HG02884 (cell line): Measurements from ENCODE around the gene CSNK2B.

ENCODE experiments used
- ATAC-seq: cut with Tn5 transposase; IDR thresholded peaks from one replicate; pipeline ENCODE4 v1.9.1; 2021; ENCODE audit warnings: mild to moderate bottlenecking, moderate library complexity; ENCODE audit not compliant: unreplicated experiment

Gene CSNK2B

DNA sequence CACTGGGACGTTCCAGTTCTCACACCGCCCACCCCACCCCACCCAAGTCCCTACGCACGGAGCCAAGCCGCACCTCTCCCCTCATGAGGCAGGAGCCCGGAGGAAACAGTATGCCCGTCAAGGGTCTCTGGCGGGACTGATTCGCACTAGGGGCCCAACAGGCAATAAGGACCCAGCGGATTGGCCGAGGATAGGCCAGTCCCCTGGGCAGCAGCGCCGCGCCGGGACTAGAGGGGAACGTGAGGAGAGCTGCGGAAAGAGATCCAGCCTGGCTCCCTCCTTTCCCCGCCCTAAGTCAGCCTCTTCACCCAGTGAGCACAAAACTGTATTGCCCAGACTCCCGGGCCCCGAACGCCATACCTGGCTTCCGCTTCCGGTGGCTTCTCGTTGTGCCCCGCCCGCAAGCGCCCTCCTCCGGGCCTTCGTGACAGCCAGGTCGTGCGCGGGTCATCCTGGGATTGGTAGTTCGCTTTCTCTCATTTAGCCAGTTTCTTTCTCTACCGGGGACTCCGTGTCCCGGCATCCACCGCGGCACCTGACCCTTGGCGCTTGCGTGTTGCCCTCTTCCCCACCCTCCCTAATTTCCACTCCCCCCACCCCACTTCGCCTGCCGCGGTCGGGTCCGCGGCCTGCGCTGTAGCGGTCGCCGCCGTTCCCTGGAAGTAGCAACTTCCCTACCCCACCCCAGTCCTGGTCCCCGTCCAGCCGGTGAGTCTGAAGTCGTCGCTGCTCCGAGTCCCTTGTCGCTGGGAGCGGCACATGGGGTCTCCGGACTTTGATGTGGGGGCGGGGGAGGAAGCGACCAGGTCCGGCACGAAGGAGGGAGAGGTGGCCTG, at the start of gene CSNK2B:
Gene CSNK2B, plus strand, starts transcription at position 580 of the 836 bp plus-strand sequence. CDS start 752 bp downstream, outside the sequence.
- peak; percentile 72 for ATAC-seq

DNA sequence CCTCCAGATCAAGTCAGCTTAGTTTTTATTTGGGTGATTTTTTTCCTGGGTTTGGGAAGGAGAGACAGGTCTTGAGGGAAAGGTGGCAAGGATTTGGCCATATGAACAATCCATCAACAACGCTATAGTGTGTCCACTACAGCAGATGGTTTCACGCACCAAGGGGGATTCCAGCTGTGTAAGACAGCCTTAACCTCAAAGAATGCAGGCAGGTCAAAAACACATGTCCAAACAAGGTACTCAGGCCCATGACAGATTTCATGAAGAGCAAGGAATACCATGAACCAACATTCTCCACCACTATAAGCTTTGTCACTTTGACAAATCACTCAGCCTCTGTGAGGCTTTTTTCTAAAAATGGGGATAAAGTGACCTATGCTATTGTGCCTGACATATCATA, 48.9 kb upstream of the CSNK2B start:
- no peak for ATAC-seq

DNA sequence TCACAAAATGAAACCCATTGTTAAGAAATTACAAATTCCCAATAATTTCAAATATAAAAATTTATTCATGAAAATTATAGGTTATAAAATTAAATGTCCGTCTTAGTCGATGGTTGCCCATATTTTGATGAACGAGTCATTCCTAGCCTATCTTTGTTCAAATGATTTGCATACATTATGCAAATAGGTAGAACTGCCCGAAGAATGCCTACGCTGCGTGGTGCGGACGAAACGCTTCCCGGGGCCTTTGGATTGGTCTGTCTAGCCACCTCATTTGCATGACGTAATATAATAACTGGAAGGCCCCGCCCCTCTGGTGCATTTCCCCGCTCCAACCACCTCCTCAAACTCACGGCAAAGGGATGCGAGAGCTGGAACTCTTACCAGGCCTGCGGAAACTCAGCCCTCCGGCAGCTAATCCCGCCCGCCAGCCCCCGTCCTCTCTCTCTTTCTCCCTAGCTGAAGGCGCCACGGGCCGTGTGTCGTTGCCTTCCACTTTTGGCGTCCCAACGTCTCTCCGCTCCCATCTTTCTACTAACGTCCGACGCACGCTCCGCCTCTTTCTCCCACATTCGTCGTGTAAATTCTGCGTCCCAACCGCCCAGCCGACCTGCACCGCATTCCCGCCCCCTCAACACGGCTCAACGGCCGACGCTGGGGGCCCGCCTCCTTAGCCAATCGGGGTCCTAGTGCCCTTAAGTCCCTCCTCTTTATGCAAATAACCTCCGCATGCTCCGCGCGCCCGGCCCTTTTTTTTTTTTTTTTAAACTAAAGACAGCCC, 45.9 kb upstream of the CSNK2B start:
- peak; percentile 70 for ATAC-seq

DNA sequence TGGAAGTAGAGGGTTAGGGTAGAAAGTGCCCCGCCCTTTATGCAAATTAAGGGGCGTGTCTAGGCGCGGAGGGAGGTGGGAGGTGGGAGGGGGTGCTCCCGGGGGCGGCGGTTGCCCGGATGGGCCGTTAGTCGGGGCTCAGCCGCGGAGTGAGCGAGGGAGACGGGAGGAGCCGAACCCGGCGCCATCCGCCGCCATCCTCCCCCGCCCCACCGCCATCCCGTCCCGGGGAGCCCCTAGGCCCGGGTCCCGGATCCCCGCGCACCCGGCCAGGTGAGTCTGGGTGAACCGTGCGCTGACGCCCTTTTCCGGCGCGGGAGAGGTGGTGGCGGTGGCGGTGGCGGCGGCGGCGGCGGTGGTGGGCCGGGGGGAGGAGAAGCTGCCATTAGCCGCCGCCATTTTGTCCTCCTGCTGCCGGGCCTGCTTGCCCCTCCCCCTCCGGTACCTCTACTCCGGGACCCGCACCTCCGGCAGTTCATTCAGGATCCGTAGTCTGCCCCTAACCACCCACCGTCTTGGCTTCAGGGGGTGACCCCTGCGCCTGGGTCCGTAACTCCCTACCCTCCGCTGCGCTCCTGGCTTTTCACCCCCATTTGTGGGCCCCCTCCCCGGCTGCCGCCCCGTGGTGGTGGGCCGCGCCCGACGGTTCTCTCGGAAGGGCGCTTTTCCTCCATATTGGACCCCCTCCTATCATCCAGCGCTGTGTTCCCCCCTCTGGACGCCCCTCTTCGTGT, 45.1 kb upstream of the CSNK2B start, which contains the start of gene PRRC2A:
Gene PRRC2A, plus strand, starts transcription at position 130 of the 734 bp plus-strand sequence. CDS start 2,075 bp downstream, outside the sequence.
- ATAC-seq = peak; percentile 20

DNA sequence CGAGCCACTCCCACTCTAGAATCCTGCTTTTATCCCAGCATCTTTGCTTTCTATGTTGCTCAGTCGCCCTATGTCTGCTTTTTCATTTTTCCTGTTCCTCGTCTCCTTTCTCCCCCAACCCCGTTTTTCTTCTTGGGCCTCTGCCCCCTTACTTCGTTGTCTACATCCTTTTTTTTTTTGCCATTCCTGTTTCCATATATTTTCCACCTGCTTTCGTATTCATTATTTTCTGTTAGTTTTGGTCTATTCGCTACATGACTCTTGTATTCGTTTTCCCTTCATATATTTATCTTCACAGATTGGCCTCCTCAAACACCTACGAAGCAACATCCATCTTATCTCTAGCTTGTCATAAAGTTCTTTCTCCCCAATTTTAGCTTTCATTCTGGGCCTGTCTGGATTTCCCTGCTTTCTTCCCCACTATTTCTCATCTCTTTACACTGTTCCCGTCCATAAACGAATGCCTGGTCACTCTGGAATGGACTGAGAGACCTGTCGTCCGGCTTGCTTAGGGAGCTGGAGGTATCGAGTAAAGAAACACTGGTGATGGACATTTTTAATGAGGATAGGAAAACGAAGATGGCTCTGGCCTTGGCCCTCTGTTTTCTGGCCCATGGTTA, 44.5 kb upstream of the CSNK2B start:
- ATAC-seq = no peak

DNA sequence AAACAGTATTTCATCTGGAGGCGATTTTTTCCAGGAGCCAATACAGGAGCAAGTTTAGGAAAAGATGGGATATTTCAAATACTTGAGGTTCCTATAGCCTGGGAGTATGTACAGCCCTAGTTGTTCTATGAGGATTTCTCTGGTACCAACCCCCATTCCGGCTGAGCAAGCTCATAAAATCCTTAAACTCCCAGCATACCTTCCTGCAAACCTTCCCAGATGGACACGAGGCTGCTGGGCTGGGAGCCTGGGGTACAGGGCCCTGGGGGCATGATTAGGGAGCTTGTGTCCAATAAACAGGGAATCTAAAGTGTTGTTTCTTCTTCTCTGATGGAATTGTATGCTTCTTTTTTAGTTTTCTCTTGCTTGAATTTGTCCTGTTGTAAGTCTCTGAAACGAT, 43.9 kb upstream of the CSNK2B start:
- no peak for ATAC-seq

DNA sequence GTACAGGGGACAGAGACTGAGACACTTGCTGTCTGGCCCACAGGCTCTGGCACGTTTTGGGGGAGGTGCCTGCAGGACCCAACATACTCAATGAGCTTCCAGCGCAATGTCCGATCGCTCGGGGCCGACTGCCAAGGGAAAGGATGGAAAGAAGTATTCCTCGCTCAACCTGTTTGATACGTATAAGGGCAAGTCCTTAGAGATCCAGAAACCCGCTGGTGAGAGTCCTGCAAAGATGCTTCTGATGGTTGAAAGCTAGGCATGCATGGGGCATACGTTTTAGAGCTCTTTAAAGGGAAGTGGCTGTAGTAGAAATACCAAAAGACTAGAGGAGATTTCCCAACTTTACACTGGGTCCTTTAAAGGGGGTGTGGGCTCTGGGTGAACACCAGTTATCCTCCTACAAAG, 43.2 kb upstream of the CSNK2B start:
- no peak for ATAC-seq

DNA sequence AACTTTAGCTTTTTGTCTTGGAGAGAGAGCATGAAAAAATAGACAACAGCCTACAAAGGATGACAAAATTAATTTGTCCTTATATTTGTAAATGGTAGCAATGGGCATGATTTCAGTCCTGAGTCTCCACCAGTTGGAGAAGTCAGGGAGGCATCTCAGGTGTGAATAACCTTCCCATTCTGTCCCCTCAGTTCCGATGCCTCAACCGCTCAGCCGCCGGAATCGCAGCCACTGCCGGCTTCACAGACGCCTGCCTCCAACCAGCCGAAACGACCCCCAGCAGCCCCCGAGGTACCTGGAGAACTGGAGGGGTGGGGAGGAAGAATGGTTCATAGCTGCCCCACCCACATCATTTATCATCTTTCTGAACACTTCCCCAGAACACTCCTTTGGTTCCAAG, 41.8 kb upstream of the CSNK2B start:
- no peak for ATAC-seq

DNA sequence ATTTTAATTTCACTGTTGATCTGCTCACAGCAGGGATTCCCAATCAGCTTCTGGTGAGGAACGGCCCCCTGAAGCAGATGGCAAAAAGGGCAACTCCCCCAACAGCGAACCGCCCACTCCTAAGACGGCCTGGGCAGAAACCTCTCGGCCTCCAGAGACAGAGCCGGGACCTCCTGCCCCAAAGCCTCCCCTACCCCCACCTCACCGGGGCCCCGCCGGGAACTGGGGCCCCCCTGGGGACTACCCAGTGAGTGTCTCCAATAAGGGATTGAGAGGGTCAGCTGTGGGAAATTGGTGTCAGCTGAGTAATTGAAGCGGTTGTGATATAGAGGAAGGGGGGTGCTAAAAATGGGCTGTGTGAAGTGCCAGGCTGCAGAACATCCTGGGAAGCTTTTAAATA, 38.9 kb upstream of the CSNK2B start:
- no peak for ATAC-seq

DNA sequence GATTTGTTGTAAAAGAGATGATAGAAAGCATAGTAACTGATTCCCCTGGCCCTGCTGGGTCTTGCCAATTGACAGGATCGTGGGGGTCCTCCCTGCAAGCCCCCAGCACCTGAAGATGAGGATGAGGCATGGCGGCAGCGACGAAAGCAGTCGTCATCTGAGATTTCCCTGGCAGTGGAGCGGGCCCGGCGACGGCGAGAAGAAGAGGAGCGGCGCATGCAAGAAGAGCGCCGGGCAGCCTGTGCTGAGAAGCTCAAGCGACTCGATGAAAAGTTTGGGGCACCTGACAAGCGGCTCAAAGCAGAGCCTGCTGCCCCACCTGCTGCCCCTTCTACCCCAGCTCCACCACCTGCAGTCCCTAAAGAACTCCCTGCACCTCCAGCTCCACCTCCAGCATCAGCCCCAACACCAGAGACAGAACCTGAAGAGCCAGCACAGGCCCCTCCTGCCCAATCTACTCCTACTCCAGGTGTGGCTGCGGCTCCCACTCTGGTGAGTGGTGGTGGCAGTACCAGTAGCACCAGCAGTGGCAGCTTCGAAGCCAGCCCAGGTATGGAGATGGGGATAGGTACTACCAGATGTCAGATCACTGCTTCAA, 38.1 kb upstream of the CSNK2B start:
- ATAC-seq = no peak

DNA sequence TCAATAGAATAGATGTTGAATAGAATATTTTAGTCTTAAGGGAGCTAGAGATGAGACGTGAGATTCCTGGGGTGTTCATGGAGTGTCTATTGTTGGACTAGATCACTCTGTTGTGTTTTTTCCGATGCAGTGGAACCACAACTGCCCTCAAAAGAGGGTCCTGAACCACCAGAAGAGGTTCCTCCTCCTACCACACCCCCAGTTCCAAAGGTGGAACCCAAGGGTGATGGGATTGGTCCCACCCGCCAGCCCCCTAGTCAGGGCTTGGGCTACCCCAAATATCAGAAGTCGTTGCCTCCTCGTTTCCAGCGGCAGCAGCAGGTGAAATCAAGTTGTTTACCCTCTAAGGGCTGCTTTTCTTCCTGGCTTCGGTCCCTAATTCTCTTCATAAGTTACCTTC, 36.9 kb upstream of the CSNK2B start:
- no peak for ATAC-seq

DNA sequence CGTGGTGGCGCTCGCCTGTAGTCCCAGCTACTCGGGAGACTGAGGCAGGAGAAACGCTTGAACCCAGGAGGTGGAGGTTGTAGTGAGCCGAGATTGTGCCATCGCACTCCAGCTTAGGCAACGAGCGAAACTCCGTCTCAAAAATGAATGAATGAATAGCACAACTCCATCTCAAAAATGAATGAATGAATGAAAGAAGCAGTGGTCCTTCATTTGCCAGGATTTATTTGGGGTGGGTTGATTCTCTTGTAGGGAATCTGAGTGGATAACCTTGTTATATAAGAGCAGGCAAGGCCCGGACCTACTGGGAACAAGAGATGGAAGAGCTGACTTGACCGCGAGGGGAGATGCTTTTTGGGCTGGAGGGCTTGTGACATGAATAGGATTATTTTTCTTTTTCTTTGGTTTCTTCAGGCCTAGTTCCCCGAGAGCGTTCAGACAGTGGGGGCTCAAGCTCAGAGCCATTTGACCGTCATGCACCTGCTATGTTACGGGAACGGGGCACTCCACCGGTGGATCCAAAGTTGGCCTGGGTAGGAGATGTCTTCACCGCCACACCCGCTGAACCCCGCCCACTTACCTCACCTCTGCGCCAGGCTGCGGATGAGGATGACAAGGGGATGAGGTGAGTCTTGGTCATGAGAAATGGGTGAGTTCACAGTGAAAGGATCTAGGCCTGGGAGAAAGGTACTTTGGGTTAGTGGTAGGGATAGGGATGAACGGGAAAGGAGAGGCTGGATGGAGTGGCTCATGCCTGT, 35.5 kb upstream of the CSNK2B start:
- ATAC-seq = no peak

DNA sequence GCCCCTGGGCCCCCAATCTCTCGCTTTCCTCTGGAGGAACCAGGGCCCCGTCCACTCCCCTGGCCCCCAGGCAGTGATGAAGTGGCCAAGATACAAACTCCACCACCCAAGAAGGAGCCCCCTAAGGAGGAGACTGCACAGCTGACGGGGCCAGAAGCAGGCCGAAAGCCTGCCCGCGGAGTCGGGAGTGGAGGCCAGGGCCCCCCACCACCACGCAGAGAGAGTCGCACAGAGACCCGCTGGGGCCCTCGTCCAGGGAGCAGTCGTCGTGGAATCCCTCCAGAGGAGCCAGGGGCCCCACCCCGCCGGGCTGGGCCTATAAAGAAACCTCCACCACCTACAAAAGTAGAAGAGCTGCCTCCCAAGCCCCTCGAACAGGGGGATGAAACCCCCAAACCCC, 34.7 kb upstream of the CSNK2B start:
- no peak for ATAC-seq

DNA sequence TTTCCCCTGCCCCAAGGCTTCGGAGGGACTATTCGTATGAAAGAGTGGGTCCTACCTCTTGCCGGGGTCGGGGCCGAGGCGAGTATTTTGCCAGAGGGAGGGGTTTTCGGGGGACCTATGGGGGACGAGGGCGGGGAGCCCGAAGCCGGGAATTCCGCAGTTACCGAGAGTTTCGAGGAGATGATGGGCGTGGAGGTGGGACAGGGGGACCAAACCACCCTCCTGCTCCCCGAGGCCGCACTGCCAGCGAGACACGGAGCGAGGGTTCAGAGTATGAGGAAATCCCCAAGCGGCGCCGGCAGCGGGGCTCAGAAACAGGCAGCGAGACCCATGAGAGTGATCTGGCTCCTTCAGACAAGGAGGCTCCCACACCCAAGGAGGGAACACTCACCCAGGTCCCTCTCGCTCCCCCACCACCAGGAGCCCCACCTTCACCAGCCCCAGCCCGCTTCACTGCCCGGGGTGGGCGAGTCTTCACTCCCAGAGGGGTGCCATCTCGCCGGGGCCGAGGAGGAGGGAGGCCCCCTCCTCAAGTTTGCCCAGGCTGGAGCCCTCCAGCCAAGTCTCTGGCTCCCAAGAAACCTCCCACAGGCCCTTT, 34.1 kb upstream of the CSNK2B start:
- ATAC-seq = no peak

DNA sequence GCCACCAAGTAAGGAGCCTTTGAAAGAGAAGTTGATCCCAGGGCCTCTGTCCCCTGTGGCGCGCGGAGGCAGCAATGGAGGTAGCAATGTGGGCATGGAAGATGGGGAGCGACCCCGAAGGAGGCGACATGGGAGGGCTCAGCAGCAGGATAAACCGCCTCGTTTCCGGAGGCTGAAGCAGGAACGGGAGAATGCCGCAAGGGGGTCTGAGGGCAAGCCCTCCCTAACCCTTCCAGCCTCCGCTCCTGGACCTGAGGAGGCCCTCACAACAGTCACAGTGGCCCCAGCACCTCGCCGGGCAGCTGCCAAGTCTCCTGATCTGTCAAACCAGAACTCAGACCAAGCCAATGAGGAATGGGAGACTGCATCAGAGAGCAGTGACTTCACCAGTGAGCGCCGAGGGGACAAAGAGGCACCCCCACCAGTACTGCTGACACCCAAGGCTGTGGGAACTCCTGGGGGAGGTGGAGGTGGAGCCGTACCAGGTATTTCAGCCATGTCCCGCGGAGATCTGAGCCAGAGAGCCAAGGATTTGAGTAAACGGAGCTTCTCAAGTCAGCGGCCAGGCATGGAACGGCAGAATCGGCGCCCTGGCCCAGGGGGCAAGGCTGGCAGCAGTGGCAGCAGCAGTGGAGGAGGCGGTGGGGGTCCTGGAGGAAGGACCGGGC, 33.5 kb upstream of the CSNK2B start:
- ATAC-seq = no peak

DNA sequence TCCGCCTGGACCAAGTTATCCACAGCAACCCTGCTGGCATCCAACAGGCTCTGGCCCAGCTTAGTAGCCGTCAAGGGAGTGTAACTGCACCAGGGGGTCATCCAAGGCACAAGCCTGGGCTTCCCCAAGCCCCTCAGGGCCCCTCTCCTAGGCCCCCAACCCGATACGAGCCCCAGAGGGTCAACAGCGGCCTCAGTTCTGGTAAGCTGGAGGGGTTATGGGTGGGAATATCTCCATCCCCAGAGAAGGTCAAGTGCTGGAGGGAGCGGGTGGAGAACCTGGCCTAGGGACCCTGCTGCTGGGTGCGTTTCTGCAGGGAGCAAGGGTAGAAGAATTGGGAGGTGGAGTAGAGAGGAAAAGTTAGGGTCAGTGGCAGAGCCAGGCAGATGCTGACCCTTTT, 32.4 kb upstream of the CSNK2B start:
- ATAC-seq = no peak

DNA sequence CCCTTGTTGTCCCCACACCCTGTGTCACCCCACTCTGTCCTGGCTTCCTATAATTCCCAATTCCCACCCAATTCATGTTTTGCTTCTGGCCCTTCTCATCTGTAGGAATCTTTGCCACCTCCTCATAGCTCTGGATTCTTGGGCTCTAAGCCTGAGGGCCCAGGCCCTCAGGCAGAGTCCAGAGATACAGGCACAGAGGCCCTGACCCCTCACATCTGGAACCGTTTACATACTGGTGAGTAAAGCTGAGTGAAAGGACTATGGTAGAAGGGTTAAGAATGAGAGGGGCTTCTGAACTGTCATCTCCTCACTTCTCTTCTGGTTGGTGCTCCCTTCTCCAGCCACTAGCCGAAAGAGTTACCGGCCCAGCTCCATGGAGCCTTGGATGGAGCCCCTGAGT, 31.7 kb upstream of the CSNK2B start:
- no peak for ATAC-seq

DNA sequence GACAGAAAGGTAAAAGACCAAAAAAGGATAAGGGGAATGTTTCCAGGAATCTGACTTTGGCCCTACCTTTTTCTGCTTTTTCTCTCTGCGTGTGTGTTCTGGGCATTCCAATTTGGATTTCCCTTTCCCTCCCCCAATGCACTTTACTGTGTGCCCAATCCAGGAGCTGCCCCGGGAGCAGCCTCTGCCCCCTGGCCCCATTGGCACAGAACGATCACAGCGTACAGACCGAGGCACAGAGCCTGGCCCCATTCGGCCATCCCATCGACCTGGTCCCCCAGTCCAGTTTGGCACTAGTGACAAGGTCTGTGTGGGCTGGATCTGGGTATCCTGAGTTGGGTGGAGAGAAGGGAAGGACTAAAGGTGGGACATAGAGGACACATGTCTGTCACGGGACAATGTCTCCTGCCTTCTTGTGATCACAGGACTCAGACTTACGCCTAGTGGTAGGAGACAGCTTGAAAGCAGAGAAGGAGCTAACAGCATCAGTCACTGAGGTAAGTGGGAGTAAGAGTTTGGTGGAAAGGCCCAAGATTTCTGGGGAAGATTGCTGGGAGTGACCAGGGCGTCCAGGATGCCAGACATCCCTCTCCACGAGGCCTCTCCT, 30.8 kb upstream of the CSNK2B start:
- no peak for ATAC-seq
